NCI-H345 treated with DMSO at 0.1 percent for 48 hours (cell line): Measurements from ENCODE around the gene UTS2B.

Experiments
- DNase-seq: peaks from one replicate; lab custom pipeline; 2025; ENCODE audit not compliant: unreplicated experiment; lab: John Stamatoyannopoulos, UW

The UTS2B gene

GRCh38 chr3:191244242-191244867 is 86.0 kb downstream of the UTS2B start:
- no peak for DNase-seq

- no peak for DNase-seq
Measured at GRCh38 chr3:191240486-191240885, 89.8 kb downstream of the UTS2B start.

DNA sequence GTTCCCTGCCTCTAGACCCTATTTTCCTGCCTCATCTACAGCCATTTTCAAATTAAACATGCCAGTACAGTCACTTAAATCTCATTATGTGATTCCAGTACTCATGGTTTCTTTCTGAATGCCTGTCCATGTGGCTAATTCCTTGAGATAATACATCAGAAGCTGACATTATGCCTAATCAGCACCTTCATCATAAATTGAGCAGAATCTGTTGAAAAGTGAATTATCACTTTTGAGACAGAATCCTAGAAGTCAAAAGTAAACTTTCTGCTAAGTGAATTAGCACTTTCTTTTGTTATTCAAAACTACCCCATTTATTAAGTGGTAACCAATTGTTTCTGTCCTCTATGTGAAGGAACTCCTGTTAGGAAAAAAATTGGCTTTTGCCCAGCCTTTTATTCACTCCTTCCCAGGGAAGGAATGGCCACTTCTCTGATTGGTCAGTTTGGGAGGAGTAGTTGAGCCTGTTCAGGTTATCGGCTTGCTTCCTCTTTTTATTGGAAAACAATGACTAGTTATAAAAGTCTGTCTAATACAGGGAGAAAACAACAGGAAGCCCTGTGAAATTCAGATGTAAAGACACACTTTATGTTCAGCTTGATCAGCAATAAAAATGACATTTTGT is 90.8 kb downstream of the UTS2B start:
- no peak for DNase-seq

DNA sequence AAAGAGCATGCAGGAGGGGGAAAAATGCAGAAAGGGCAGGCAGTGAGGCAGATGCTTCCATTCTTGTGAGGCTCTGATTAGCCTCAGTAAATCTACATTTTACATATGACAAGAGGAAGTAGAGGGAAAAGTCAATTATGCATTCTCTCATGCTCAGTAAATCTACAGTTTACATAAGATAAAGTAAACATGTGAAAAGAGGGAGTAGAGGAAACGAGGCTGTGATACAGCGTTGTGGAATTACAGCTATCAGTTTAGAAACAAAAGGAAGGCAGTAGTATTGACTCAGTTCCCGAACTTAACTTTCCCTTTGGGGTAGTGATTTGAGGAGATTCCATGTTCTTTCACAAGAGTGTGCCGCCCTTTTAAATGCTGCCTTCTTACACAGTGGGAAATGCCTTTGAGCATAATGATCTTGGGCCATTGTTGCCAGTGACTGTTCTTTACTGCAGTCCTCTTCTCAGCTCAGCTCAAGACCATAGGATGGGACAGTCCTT is 92.0 kb downstream of the UTS2B start:
- no peak for DNase-seq

DNA sequence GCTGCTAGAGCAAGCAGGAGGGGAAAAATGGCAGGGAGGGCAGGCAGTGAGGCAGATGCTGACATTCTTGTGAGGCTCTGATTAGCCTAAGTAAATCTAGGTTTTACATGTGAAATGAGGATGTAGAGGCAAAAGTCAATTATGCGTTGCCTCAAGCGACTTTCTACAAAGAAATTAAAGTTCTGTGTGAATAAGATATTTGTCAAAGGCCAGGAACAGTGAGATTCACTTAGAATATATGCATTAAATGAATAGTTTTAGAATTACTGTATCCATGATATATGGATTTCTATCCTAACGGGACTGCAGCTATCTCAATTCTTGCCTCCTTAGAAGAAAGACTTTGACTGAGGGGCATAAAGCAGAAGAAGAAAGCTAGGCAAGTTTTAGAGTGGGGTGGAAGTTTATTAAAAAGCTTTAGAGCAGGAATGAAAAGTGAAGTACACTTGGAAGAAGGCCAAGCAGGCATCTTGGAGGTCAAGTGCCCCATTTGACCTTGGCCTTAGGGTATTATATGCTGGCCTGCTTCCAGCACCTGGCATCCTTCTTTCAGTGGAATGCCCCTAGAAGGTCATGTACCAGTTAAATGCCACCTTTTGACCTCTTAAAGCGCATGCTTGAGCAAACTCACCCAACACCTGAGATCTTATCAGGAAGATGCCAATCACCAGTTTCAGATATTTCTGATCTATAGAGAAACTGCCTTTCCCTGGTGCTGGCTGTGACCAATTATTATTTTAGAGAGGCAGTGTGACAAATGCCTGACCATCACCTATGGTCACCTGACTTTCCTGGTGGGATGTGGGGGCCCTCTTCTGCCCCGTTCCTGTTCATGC is 93.1 kb downstream of the UTS2B start:
- no peak for DNase-seq

- no peak for DNase-seq
Measured at GRCh38 chr3:191236646-191237045, 93.7 kb downstream of the UTS2B start.

DNA sequence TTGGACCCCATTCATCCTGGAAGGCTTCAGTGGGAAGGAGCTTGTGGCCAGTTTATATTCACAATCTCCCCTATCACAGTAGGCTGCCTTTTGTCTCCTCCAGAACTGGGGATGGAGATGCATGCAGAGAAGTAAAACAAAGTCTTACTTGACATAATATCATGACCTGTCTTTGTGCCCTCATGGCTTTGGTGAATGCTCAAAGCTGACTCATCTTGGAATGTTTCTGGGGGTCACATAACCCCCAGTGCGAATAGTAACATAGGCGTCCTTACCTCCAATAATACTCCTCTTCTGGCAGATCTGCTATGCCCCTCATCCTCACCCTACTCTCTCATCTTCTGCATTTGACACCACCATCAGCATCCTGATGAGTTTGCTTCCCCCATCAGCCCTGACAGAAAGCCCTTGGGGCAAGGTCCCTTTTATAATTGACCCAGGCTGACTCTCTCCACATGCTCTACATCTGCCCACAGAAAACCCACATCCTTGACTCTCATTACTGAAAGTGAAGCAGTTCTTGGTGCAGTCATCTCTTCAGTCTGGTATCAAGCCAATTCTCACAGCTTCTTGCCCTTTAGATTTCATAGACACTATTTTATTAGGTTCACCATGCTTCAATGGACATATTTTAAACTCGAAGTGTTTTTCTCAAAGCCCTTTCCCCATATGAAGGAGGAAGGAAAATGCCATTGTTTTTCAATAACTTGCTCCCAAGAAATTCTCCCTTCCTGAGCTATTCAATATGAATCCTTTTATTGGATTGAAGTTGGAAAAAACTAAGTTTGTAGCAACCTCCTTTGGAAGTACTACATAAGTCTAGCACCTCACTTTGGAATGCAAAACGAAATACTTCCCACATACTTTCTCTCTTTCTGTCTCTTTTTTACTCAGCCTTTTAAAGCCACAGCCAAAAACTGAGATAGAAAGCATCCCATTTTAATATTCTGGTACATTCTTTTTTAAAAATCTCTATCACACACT is 94.7 kb downstream of the UTS2B start:
- DNase-seq: no peak

DNA sequence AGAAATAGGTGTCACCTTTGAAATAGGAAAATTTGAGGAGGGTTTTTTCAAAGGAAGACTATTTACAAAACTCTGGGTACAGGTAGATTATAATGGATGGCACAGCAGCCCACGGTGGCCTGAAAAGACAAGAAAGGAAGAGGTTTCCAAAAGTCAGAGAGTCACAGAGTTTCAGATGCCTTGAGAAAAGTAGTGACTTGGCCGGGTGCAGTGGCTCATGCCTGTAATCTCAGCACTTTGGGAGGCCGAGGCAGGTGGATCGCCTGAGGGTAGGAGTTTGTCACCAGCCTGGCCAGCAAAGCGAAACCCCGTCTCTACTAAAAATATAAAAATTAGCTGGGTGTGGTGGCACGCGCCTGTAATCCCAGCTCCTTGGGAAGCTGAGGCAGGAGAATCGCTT is 96.1 kb downstream of the UTS2B start:
- no peak for DNase-seq

DNA sequence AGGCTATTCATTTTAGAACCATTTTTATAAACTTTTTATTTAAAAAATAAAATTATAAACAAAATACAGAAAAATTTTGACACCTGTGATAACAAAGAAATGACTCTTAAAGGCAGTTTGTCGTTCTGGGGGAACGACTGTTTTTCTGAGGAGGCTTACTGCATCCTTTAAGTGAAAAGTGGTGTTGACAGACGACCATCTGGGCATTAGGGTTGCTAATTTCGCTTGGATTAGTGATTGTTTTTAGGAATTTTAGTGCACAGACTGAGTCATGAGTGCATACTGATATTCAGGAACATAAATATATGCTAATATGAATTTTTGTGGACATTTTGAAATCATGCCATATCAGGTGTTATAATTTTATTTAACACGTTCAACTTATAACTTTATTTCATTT is 102.8 kb downstream of the UTS2B start:
- DNase-seq: no peak

- no peak for DNase-seq
Measured at GRCh38 chr3:191221638-191222037, 108.7 kb downstream of the UTS2B start.

GRCh38 chr3:191220908-191221307 is 109.4 kb downstream of the UTS2B start:
- DNase-seq: no peak

DNA sequence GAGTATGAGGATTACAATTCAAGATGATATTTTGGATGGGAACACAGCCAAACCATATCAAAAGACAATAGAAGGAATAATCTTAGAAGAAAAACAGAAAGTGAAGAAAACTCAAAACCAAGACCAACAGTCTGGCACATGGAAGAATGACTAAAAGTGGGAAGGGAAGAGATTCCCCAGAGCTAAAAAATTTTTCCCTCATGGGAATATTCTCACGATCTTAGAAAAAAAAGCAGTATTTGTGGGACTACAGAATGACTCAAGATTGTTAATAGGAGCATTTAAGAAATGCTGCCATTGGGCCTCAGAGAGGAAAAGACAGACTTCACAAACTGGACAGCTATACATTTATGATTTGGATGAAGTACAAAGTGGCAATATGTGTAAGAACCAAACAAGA is 113.0 kb downstream of the UTS2B start:
- no peak for DNase-seq
